Vagina (tissue), 2 donors: ENCODE results near the gene RIIAD1. TPM values are rescaled to one million over a fixed set of nuclear protein-coding genes. Genes with fewer than 3 reads are reported as not detected.
A peak's percentile ranks its signal among the peaks of the same experiment; 100 is the strongest.

ENCODE experiments used
- DNase-seq, 2 donors: peaks; one replicate each; pipeline ENCODE4 v3.0.0-alpha.2; 2017; ENCODE audit errors: extremely low spot score in 2 of 2
- H3K27ac ChIP-seq: fragments of 200-600 bp; sonication (generic); one replicate; pipeline ENCODE4 v1.5.1; 2019
- H3K27me3 ChIP-seq: fragments of 200-600 bp; sonication (generic); one replicate; pipeline ENCODE4 v1.5.1; 2019
- H3K36me3 ChIP-seq, 2 donors: fragments of 200-600 bp; sonication (generic); one replicate each; pipeline ENCODE4 v1.5.1; 2017 to 2019
- H3K4me1 ChIP-seq: fragments of 200-600 bp; sonication (generic); one replicate; pipeline ENCODE4 v1.5.1; 2019
- H3K4me3 ChIP-seq, 2 donors: fragments of 200-600 bp; sonication (generic); 1 replicate in 1 of 2; 2 replicates in 1 of 2; pipeline ENCODE4 v1.5.1; 2016 to 2019
- H3K9me3 ChIP-seq: fragments of 200-600 bp; sonication (generic); one replicate; pipeline ENCODE4 v1.5.1; 2019
- CTCF ChIP-seq, 3 experiments: fragments of 450-650 bp in 2 of 3; fragments of 200-600 bp in 1 of 3; sonication (generic) in 1 of 3; IDR thresholded peaks; one replicate each; pipeline ENCODE4 v1.5.1; 2017 to 2019; ENCODE audit warnings: antibody characterized with exemption in 3 of 3, mild to moderate bottlenecking in 2 of 3, moderate library complexity in 2 of 3
- POLR2A ChIP-seq, 2 donors: fragments of 450-650 bp; IDR thresholded peaks; one replicate each; pipeline ENCODE4 v1.6.1; 2017; ENCODE audit warnings: antibody characterized with exemption in 2 of 2, mild to moderate bottlenecking in 2 of 2, moderate library complexity in 2 of 2
- POLR2AphosphoS5 ChIP-seq, 2 donors: sonication (generic); formaldehyde crosslinking; IDR thresholded peaks; one replicate each; pipeline ENCODE4 v1.9.0; 2017; ENCODE audit warnings: antibody characterized with exemption in 2 of 2, mild to moderate bottlenecking in 2 of 2, low read depth in 1 of 2; ENCODE audit not compliant: insufficient read depth in 1 of 2
- intact Hi-C: fragments of 100-400 bp; cut with DNase I; formaldehyde crosslinking; loops from one replicate; pipeline ENCODE4 v1.15.1; 2023
- small RNA-seq: library from RNA; depleted of rRNA; stranded (forward); fragments of <200 nt; gene quantifications from one replicate; pipeline ENCODE3, GENCODE V24; 2016
- total RNA-seq: library from RNA; depleted of rRNA; stranded (reverse); fragments of >200 nt; gene quantifications from one replicate; pipeline ENCODE4 v1.2.3, GENCODE V29; 2016

The RIIAD1 gene
- total RNA-seq, 1 donor from 2014 or later, result not detected

GRCh38 chr1:151773702-151774101, 52.4 kb downstream of the RIIAD1 start:
- H3K36me3 ChIP-seq, result peaks cover 0 to 7% of the 10 kb centered on the region in 2 donors
- intact Hi-C loops, result no loop called here
- H3K4me1 ChIP-seq, result no peaks in the 10 kb centered on the region
- no peaks in the 10 kb centered on the region for H3K27me3 ChIP-seq
- TF ChIP-seq POLR2A (IDR thresholded peaks at IDR 0.05) (no peak), POLR2AphosphoS5 (IDR thresholded peaks at IDR 0.05; ENCODE audit: insufficient read depth in 1 of 2, low read depth in 1 of 2) (peak in 1 of 2 donors; percentile 72), CTCF (IDR thresholded peaks at IDR 0.05) (no peak)
- H3K9me3 ChIP-seq, result no peaks in the 10 kb centered on the region
- DNase-seq, result no peak
- no peak overlapping the region for H3K27ac ChIP-seq
- no peak overlapping the region for H3K4me3 ChIP-seq

- Histone ChIP-seq H3K4me1 (no peaks in the 10 kb centered on the region), H3K27me3 (no peaks in the 10 kb centered on the region), H3K27ac (no peak overlapping the region), H3K36me3 (peaks cover 0 to 8% of the 10 kb centered on the region in 2 donors), H3K4me3 (no peak overlapping the region), H3K9me3 (no peaks in the 10 kb centered on the region)
- no peak for DNase-seq
- intact Hi-C loops, result no loop called here
- TF ChIP-seq POLR2A (IDR thresholded peaks at IDR 0.05) (no peak), POLR2AphosphoS5 (IDR thresholded peaks at IDR 0.05; ENCODE audit: insufficient read depth in 1 of 2, low read depth in 1 of 2) (no peak)
Observed at GRCh38 chr1:151774256-151774922, 53.1 kb downstream of the RIIAD1 start.

GRCh38 chr1:151775894-151776664, 54.8 kb downstream of the RIIAD1 start:
- H3K4me1 ChIP-seq, result no peaks in the 10 kb centered on the region
- no peak overlapping the region for H3K27ac ChIP-seq
- TF ChIP-seq CTCF (IDR thresholded peaks at IDR 0.05) (no peak), POLR2A (IDR thresholded peaks at IDR 0.05) (no peak), POLR2AphosphoS5 (IDR thresholded peaks at IDR 0.05; ENCODE audit: insufficient read depth in 1 of 2, low read depth in 1 of 2) (no peak)
- no peak overlapping the region for H3K4me3 ChIP-seq
- H3K36me3 ChIP-seq, result peaks cover 0 to 8% of the 10 kb centered on the region in 2 donors
- intact Hi-C loops, result no loop called here
- H3K9me3 ChIP-seq, result no peaks in the 10 kb centered on the region
- no peak for DNase-seq
- no peaks in the 10 kb centered on the region for H3K27me3 ChIP-seq

GRCh38 chr1:151776665-151777062, 55.3 kb downstream of the RIIAD1 start:
- intact Hi-C loops, result no loop called here
- TF ChIP-seq CTCF (IDR thresholded peaks at IDR 0.05) (no peak), POLR2AphosphoS5 (IDR thresholded peaks at IDR 0.05; ENCODE audit: insufficient read depth in 1 of 2, low read depth in 1 of 2) (no peak), POLR2A (IDR thresholded peaks at IDR 0.05) (no peak)
- H3K36me3 ChIP-seq, result peaks cover 0 to 8% of the 10 kb centered on the region in 2 donors

GRCh38 chr1:151777317-151777716, 56.0 kb downstream of the RIIAD1 start:
- peaks cover 0 to 8% of the 10 kb centered on the region in 2 donors for H3K36me3 ChIP-seq
- H3K4me3 ChIP-seq, result no peak overlapping the region
- H3K27ac ChIP-seq, result no peak overlapping the region
- H3K27me3 ChIP-seq, result no peaks in the 10 kb centered on the region
- no peaks in the 10 kb centered on the region for H3K9me3 ChIP-seq
- H3K4me1 ChIP-seq, result no peaks in the 10 kb centered on the region
- DNase-seq, result no peak
- intact Hi-C loops, result no loop called here
- TF ChIP-seq POLR2A (IDR thresholded peaks at IDR 0.05) (no peak), CTCF (IDR thresholded peaks at IDR 0.05) (no peak), POLR2AphosphoS5 (IDR thresholded peaks at IDR 0.05; ENCODE audit: insufficient read depth in 1 of 2, low read depth in 1 of 2) (no peak)

More at GRCh38 chr1:151776665-151777062, 55.3 kb downstream of the RIIAD1 start:
- no peaks in the 10 kb centered on the region for H3K4me1 ChIP-seq
- H3K9me3 ChIP-seq, result no peaks in the 10 kb centered on the region
- DNase-seq, result no peak
- no peak overlapping the region for H3K27ac ChIP-seq
- no peak overlapping the region for H3K4me3 ChIP-seq
- no peaks in the 10 kb centered on the region for H3K27me3 ChIP-seq

Small RNAs within 50 kb of the gene (small RNA-seq; reads per million reads assigned to genes)
- not detected for gene RNU6-662P

Other genes with a start within 250 kb of the RIIAD1 start
- 13.0 TPM for gene CGN, start 210.1 kb upstream of the RIIAD1 start, total RNA-seq
- 16.0 TPM for gene TUFT1, start 181.2 kb upstream of the RIIAD1 start, total RNA-seq
- gene SNX27, start 109.5 kb upstream of the RIIAD1 start, total RNA-seq, result 50.6 TPM
- 0.25 TPM for gene CELF3, start 4.7 kb upstream of the RIIAD1 start, total RNA-seq
- 34.1 TPM for gene MRPL9, start 42.0 kb downstream of the RIIAD1 start, total RNA-seq
- 5.2 TPM for gene TDRKH, start 69.0 kb downstream of the RIIAD1 start, total RNA-seq
- gene LINGO4, start 83.9 kb downstream of the RIIAD1 start, total RNA-seq, result 0.98 TPM
- gene RORC, start 110.3 kb downstream of the RIIAD1 start, total RNA-seq, result 8.1 TPM
- gene C2CD4D, start 118.3 kb downstream of the RIIAD1 start, total RNA-seq, result not detected
- 0.98 TPM for gene THEM5, start 132.2 kb downstream of the RIIAD1 start, total RNA-seq
- gene THEM4, start 188.0 kb downstream of the RIIAD1 start, total RNA-seq, result 26.8 TPM